ENCODE measurements around the gene DEFB108B.
"Not testable (repeated sequence)": the region's sequence is repeated elsewhere in the genome, so short reads cannot be mapped to it uniquely, and the experiment has no call there.

The DEFB108B gene, protein sequence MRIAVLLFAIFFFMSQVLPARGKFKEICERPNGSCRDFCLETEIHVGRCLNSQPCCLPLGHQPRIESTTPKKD

GRCh38 chr11:71832811-71833210 is at the start of gene DEFB108B:
Gene DEFB108B, plus strand, starts transcription at chr11:71833200. Its CDS starts 0 bp downstream, at chr11:71833200.
- DNase-seq; intact Hi-C loops (cut with DNase I): not testable (repeated sequence)

DNA sequence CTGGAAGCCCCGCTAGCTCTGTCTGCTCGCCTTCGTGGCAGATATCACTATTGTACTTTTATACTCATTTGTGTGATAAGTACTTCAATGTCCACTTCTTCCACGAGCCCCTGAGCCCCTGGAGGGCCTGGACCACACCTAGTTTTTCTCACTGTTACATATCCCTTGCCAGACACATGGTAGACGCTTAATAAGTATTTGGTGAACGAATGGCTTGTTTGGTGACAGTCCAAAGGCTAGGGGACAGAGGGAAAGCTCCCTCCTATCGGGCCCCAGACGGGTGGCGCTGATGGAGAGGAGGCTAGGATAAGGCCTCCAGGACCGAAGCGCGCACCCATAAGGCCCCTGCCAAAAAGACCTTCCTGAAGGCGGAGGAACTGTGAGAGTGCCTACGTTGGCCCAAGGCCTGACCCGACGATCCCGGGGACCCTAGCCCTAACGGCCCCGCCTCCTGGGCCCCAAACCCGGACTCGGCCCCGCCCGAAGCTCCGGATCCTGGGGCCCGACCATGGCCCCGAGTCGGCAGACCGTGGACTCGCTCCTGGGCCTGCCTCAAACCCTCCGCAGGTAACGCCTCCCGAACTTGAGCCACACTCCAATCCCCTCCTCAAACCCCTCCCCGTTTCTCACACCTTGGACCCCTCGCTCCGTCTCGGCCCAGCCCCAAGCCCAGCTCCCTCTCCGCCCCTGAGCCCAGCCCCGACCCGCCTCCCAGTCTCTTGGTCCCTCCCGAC is 46.7 kb upstream of the DEFB108B start:
- intact Hi-C loops (cut with DNase I): not testable (repeated sequence)
- peak in 4 of 42 donors; percentile 19 to 51 (median 22) for DNase-seq

- peak; percentile 97 to 100 (median 99) for DNase-seq
- intact Hi-C loops (cut with DNase I): not testable (repeated sequence)
Measured at GRCh38 chr11:71786848-71787097, 46.2 kb upstream of the DEFB108B start.

GRCh38 chr11:71787098-71787823 is 45.7 kb upstream of the DEFB108B start:
- intact Hi-C loops (cut with DNase I): no loop called here
- DNase-seq: peak in 41 of 42 donors; percentile 74 to 96 (median 88)

GRCh38 chr11:71787824-71788454 is 45.1 kb upstream of the DEFB108B start:
- peak in 38 of 42 donors; percentile 13 to 77 (median 48) for DNase-seq
- intact Hi-C loops (cut with DNase I): not testable (repeated sequence)

DNA sequence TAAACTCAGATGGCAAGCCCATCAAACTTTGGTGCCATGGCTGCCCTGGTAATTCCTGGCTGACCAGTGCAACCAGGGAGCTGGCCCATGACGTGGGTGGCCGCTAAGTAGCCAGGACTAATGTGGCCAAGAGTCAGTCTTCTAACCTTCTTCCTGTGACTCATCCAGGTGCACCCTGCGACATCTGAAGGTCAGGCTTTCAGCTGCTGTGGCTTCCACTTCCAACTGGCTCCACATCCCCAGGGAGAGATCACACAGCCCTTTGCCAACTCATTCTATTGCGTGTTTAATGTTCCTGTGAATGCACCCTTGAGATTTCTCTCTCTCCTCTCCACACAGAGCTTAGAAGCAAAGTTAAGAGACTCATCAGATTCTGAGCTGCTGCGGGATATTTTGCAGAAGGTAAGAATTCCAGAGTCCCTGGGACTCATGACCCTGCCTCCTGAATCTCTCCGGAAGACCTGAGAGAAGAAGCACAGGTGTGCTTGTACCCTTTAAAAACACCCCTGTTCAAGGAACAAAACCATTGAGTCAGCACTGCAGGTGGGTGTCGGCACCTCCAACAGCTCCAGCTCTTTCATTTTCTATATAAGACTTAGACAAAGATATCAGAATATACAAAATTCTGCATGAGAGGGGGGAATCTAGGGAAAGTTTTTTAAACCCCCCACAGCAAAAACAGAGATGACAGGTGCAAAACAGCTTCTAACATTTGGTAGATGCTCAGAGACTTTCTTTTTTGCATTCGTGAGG is 43.4 kb upstream of the DEFB108B start:
- DNase-seq: peak in 26 of 42 donors; percentile 14 to 72 (median 48)
- intact Hi-C loops (cut with DNase I): not testable (repeated sequence)

- DNase-seq; intact Hi-C loops (cut with DNase I): not testable (repeated sequence)
Measured at GRCh38 chr11:71791111-71791510, 41.9 kb upstream of the DEFB108B start.

DNA sequence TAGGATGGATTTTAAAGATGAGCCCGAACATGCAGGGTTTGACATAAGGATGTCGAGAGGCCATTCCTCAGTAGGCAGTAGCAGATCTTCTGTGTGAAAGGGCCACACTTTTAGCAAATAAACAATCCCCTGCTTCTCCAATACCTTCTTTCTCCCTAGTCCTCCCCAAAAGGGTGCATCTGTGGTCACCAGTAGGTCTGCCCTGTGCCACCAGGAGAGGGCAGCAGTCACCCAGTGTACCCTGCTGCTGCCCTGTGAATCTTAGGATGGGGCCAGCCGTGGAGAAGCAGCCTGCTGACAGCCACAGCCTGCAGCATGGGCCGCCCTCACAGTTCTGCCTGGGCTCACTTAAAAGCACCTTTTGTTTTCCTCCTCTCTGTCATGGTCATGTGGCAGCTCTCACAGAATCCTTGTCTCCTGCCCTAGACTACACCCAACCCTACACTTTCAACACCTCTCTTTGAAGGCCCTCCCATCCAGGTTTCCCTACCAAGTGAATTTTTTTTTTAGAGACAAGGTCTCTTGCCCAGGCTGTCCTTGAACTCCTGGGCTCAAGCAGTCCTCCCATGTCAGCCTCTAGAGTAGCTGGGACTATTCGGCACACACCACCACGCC is 40.3 kb upstream of the DEFB108B start:
- intact Hi-C loops (cut with DNase I): not testable (repeated sequence)
- peak in 41 of 42 donors; percentile 38 to 82 (median 64) for DNase-seq

DNA sequence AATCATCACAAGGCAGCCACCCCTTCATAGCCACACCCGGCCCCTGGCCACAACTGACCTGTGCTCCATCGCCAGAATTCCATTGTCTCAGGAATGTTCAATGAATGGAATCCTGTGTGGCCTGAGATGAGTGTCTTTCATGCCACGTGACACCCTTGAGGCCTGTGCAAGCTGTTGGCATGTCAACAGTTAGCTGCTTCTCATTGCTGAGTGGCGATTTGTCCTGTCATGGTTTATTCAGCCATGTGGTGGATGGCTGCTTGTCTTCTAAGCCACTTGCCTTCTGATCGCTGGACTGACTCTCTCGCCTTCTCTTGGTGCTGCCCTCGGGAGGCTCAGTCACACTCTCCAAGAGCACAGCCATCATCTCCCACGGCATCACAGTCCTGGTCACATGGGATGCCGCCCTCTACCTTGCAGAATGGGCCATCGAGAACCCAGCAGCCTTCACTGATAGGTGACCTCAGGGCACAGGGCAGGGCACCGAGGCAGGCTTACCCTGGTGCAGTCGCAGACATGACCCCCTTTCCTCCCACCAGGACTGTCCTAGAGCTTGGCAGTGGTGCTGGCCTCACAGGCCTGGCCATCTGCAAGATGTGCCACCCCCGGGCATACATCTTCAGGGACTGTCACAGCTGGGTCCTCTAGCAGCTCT is 38.5 kb upstream of the DEFB108B start:
- intact Hi-C loops (cut with DNase I); DNase-seq: not testable (repeated sequence)

DNA sequence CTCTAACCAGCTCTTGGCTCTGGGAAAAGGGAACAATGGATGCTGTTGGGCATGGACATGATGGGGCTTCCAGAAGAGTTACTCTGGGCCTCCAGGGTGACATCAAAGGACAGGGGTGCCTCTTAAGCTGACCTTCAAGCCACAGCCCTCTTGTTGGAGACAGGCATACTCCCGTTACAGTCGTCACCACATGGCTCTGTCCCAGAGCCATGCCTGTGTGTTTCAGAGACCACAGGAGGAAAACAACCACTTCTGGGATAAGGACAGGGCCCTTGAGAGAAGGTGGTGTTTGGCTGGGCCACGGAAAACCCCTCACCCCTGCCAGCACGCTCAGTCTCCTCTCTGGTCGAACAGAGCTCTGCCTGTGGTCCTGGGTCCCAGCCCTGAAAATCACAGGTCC is 37.8 kb upstream of the DEFB108B start:
- intact Hi-C loops (cut with DNase I); DNase-seq: not testable (repeated sequence)

- DNase-seq: not testable (repeated sequence)
Measured at GRCh38 chr11:71796016-71796415, 37.0 kb upstream of the DEFB108B start.

DNA sequence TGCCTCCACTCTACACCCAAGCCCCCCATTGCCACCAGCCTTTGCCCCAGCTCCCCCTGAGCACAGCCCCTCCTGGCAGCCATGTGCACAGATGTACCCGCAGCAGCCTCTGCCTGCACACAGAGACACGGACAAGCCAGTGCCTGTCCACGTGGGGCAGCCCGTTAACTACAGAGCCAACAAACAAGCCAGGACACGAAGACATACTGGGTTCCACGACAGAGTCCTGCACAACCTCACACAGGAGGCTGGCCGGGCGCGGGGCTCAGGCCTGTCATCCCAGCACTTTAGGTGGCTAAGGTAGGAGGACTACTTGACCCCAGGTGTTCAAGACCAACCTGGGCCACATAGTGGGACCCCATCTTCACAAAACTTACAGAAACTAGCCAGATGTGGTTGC is 36.2 kb upstream of the DEFB108B start:
- intact Hi-C loops (cut with DNase I); DNase-seq: not testable (repeated sequence)

More at GRCh38 chr11:71796016-71796415, 37.0 kb upstream of the DEFB108B start:
- intact Hi-C loops (cut with DNase I): not testable (repeated sequence)

- intact Hi-C loops (cut with DNase I); DNase-seq: not testable (repeated sequence)
Measured at GRCh38 chr11:71799556-71800128, 33.4 kb upstream of the DEFB108B start.

GRCh38 chr11:71800335-71800953 is 32.6 kb upstream of the DEFB108B start:
- intact Hi-C loops (cut with DNase I): not testable (repeated sequence)

GRCh38 chr11:71801026-71801425 is 32.0 kb upstream of the DEFB108B start:
- intact Hi-C loops (cut with DNase I): not testable (repeated sequence)

More at GRCh38 chr11:71800335-71800953, 32.6 kb upstream of the DEFB108B start:
- peak; percentile 63 to 95 (median 88) for DNase-seq

GRCh38 chr11:71802874-71803273 is 30.1 kb upstream of the DEFB108B start:
- DNase-seq; intact Hi-C loops (cut with DNase I): not testable (repeated sequence)

More at GRCh38 chr11:71801026-71801425, 32.0 kb upstream of the DEFB108B start:
- not testable (repeated sequence) for DNase-seq

Measured in head of caudate nucleus (tissue), 42 donors.